AG08396 (cell line): Measurements from ENCODE around the gene TBP.

Source experiments
- DNase-seq: peaks from one replicate; pipeline ENCODE4 v3.0.0; 2012; ENCODE audit warnings: low spot score, mixed read lengths

Gene TBP

GRCh38 chr6:170535004-170535403 is 19.2 kb upstream of the TBP start:
- DNase-seq: no peak

- DNase-seq: no peak
Measured at GRCh38 chr6:170536671-170537070, 17.5 kb upstream of the TBP start.

GRCh38 chr6:170537329-170537728 is 16.8 kb upstream of the TBP start:
- DNase-seq: no peak

- DNase-seq: no peak
Measured at GRCh38 chr6:170542031-170542719, 12.0 kb upstream of the TBP start.

GRCh38 chr6:170545405-170545804 is 8.8 kb upstream of the TBP start:
- DNase-seq: no peak

GRCh38 chr6:170552765-170553533 is 1.2 kb upstream of the TBP start, which contains the start of gene PSMB1:
Gene PSMB1, minus strand, starts transcription at chr6:170553307. Its CDS starts 65 bp downstream, at chr6:170553242.
- peak; percentile 85 for DNase-seq

- no peak for DNase-seq
Measured at GRCh38 chr6:170553534-170554012, 596 bp upstream of the TBP start.

- DNase-seq: no peak
Measured at GRCh38 chr6:170554796-170555137, 598 bp downstream of the TBP start.

- DNase-seq: no peak
Measured at GRCh38 chr6:170555305-170555704, 1.1 kb downstream of the TBP start.

GRCh38 chr6:170561555-170561954 is 7.4 kb downstream of the TBP start:
- no peak for DNase-seq

- no peak for DNase-seq
Measured at GRCh38 chr6:170564936-170565530, 10.9 kb downstream of the TBP start.

GRCh38 chr6:170572704-170573466 is 18.7 kb downstream of the TBP start:
- DNase-seq: no peak

- DNase-seq: peak; percentile 14
Measured at GRCh38 chr6:170575250-170575649, 21.1 kb downstream of the TBP start.

GRCh38 chr6:170578909-170579308 is 24.7 kb downstream of the TBP start:
- no peak for DNase-seq

- DNase-seq: peak; percentile 21
Measured at GRCh38 chr6:170583756-170584180, 29.6 kb downstream of the TBP start.

GRCh38 chr6:170584181-170584953 is 30.2 kb downstream of the TBP start, which contains the start of gene PDCD2:
Gene PDCD2, minus strand, starts transcription at chr6:170584637. Its CDS starts 56 bp downstream, at chr6:170584581.
- peak; percentile 96 for DNase-seq

- DNase-seq: no peak
Measured at GRCh38 chr6:170584954-170585498, 30.9 kb downstream of the TBP start.

- DNase-seq: no peak
Measured at GRCh38 chr6:170590725-170591124, 36.6 kb downstream of the TBP start.

- DNase-seq: no peak
Measured at GRCh38 chr6:170596426-170596825, 42.3 kb downstream of the TBP start.

GRCh38 chr6:170597278-170597677 is 43.1 kb downstream of the TBP start:
- no peak for DNase-seq
